AG09309 (cell line): ENCODE data around the gene EP400.
"Not testable (repeated sequence)": the region's sequence is repeated elsewhere in the genome, so short reads cannot be mapped to it uniquely, and the experiment has no call there.

Source experiments
- DNase-seq: peaks from one replicate; pipeline ENCODE4 v3.0.0-alpha.2; 2010; ENCODE audit warnings: low read depth
- H3K4me3 ChIP-seq: 2 replicates; pipeline ENCODE4 v1.5.1; 2011; ENCODE audit warnings: mild to moderate bottlenecking, low read depth, low read length, moderate library complexity; ENCODE audit not compliant: control insufficient read depth
- TF ChIP-seq, protein P1 (sequence below): IDR thresholded peaks from 2 replicates; pipeline ENCODE4 v1.5.1; 2011; ENCODE audit warnings: mild to moderate bottlenecking, low read depth, low read length, inconsistent platforms; ENCODE audit not compliant: insufficient read depth, control insufficient read depth; ENCODE audit errors: missing control alignments

Gene EP400

DNA sequence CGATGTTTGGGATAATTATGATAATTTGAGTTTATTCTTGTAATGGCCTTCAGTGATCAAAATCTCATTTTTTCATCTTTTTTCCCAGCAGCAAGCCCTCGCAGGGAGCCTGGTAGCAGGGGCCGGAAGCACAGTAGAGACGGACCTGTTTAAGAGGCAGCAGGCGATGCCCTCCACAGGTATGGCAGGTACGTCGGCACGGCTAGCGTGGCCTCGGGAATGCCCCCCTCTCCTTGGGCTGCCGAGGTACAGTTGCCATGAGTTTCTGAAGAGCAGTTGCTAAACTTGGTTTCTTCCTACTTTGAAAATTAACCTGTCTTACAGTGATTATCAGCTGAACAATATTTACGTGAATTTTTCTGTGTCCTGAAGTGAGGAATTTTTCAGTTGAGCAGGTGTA lies 29.9 kb downstream of the EP400 start:
- no peak for DNase-seq
- TF ChIP-seq, protein P1, sequence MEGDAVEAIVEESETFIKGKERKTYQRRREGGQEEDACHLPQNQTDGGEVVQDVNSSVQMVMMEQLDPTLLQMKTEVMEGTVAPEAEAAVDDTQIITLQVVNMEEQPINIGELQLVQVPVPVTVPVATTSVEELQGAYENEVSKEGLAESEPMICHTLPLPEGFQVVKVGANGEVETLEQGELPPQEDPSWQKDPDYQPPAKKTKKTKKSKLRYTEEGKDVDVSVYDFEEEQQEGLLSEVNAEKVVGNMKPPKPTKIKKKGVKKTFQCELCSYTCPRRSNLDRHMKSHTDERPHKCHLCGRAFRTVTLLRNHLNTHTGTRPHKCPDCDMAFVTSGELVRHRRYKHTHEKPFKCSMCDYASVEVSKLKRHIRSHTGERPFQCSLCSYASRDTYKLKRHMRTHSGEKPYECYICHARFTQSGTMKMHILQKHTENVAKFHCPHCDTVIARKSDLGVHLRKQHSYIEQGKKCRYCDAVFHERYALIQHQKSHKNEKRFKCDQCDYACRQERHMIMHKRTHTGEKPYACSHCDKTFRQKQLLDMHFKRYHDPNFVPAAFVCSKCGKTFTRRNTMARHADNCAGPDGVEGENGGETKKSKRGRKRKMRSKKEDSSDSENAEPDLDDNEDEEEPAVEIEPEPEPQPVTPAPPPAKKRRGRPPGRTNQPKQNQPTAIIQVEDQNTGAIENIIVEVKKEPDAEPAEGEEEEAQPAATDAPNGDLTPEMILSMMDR, result no peak
- no peak overlapping the region for H3K4me3 ChIP-seq

DNA sequence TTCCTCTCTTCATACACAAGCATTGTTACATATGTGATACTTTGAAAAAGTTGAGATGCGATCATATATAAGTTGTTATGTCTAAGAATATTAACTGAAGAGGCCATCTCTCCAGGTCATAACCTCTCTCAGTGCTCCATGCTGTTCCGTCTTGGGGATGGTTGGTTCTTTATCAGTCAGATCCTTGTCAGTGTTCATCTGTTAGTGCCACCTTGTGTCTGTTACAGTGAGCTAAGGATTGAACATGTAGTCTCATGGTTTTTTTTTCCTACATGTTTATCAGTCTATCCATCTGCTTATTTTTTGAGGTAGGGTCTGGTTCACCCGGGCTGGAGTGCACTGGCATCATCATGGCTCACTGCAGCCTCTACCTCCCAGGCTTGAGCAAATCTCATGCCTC lies 30.5 kb downstream of the EP400 start:
- H3K4me3 ChIP-seq, result no peak overlapping the region
- TF ChIP-seq, protein P1, result peak; percentile 32
- DNase-seq, result no peak

DNA sequence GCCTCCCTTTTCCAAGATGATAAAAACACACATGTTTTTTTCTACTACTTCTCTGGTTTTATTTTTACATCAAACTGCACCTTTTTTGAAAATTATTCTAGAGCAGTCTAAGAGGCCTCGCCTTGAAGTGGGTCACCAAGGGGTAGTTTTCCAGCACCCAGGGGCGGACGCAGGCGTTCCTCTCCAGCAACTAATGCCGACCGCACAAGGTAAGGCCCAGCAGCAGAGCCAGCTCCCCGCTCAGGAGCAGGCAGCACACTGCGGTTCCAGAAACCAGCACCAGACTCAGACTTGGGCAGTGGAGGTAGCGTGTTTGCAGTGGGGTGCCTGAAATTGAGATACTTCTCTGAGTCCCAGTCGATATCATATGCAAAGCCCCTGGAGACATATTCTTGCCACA lies 31.6 kb downstream of the EP400 start:
- TF ChIP-seq, protein P1, result no peak
- no peak for DNase-seq
- no peak overlapping the region for H3K4me3 ChIP-seq

DNA sequence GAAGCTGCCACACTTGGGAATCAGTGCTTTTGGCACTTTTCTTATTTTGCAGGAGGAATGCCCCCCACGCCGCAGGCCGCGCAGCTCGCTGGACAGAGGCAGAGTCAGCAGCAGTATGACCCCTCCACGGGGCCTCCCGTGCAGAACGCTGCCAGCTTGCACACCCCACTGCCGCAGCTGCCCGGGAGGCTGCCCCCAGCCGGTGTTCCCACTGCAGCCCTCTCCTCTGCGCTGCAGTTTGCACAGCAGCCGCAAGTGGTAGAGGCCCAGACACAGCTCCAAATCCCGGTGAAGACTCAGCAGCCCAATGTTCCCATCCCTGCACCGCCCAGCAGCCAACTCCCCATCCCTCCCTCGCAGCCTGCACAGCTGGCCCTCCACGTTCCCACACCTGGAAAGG lies 32.3 kb downstream of the EP400 start:
- TF ChIP-seq, protein P1, result no peak
- DNase-seq, result no peak
- H3K4me3 ChIP-seq, result no peak overlapping the region

DNA sequence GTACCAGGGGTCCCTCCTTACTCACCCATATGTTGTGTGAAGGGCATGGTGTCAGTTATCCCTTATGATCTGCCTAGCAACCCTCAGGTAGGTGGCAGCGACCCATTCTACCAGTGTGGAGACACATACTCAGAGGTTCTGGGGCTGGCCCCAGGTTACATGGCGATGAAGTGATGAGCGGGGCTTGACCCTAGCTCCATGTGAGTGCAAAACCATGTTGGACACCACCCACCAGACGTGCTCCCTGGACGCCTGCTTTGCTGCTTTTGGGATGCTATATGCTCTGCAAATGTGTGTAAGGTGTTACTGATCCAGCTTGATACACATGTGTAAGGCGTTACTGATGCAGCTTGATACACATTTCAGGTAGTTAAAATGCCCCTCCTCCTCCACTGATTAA lies 33.3 kb downstream of the EP400 start:
- TF ChIP-seq, protein P1, result no peak

DNA sequence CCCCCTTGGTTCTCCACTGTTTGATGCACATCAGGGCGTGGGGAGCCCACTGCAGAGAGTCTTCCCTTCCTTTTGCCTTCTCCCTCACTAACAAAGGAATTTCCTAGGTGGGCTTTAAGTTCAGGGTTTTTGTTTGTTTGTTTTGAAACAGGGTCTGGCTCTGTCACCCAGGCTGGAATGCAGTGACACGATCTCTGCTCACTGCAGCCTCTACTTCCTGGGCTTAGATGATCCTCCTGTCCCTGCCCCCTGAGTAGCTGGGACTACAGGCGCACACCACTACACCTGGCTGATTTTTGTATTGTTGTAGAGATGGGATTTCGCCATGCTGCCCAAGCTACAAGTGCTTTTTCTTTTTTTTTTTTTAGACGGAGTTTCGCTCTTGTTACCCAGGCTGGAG lies 33.8 kb downstream of the EP400 start:
- no peak for DNase-seq
- TF ChIP-seq, protein P1, result no peak
- no peak overlapping the region for H3K4me3 ChIP-seq

More for the DNA sequence above, 33.3 kb downstream of the EP400 start:
- no peak for DNase-seq
- H3K4me3 ChIP-seq, result no peak overlapping the region

DNA sequence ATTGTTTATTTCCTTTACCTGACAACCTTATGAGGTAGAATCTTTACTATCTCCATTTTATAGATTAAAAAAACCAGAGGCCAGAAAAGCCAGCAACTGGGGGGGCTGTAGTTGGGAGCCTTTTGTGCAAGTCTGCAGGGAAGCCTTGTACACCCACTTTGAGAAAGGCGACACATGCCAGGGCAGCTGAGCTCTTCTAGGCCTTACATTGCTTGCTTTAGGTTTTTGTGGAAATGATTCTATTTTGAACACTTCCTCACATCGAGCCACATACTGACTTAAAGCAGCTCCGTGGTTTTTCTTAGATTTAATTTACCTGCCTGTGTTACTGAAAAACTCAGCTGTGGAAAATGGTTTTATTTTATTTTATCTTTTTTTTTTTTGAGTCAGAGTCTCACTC lies 34.6 kb downstream of the EP400 start:
- no peak overlapping the region for H3K4me3 ChIP-seq
- TF ChIP-seq, protein P1, result no peak
- no peak for DNase-seq

DNA sequence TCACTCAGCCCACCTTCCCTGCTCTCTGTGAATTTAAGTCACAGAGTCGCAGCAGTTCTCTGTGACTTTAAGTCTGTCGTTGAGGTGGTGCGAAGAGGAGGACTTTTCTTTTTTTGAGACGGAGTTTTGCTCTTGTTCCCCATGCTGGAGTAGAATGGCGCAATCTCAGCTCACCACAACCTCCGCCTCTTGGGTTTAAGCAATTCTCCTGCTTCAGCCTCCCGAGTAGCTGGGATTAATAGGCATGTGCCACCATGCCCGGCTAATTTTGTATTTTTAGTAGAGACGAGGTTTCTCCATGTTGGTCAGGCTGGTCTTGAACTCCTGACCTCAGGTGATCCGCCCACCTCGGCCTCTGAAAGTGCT lies 35.8 kb downstream of the EP400 start:
- not testable (repeated sequence) for H3K4me3 ChIP-seq

More for the DNA sequence above, 35.8 kb downstream of the EP400 start:
- not testable (repeated sequence) for DNase-seq
